IPS DF 4.7 (cell line): ENCODE measurements around the gene CDCA8.
"Not testable (repeated sequence)": the region's sequence is repeated elsewhere in the genome, so short reads cannot be mapped to it uniquely, and the experiment has no call there.

ENCODE experiments used
- DNase-seq: peaks from one replicate; pipeline ENCODE4 v3.0.0-alpha.2; 2013; ENCODE audit warnings: low spot score; ENCODE audit errors: extremely low read depth

CDCA8 gene

GRCh38 chr1:37672136-37672870 lies 20.0 kb upstream of the CDCA8 start:
- DNase-seq = no peak

- no peak for DNase-seq
These were observed 18.4 kb upstream of the CDCA8 start for GRCh38 chr1:37673920-37674319.

DNA sequence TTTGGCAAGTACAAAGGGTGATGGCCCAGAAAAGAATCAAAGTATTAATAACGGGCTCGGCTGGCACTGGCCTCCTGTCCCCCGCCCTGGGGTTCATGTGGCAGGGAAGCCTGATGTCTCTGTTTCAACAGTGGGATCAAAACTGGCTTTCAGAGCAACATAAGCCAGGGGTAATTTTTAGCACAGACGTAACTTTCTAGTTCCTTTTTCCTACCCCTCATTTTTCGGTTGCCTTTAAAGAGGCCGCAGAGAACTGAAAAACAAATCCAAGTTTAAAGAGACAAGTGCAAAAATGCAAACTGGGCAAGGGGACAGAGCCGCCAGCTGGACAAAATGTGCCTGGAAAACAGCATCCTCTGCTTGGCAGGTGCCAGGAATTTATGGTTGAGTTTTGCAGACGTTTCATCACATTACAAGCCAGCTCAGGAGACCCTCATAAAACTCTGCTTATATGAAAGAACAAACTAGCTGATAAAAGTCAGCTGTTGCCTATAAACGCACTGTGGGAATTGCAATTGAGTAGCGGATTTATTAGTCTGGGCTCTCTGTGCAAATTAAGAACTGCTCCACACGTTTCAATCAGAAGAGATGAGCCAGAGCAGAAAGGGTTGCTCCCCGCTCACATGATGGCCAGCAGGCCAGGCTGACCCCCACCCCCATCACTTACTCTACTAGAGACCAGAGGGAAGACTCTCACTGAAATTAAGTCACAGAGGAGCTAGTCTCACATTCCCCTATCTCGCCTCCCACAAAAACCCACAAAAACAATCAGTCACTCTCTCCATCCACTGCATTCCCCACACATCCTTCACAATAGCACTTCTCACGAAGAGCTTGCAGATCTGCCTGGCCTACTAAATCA lies 15.8 kb upstream of the CDCA8 start:
- DNase-seq = no peak

DNA sequence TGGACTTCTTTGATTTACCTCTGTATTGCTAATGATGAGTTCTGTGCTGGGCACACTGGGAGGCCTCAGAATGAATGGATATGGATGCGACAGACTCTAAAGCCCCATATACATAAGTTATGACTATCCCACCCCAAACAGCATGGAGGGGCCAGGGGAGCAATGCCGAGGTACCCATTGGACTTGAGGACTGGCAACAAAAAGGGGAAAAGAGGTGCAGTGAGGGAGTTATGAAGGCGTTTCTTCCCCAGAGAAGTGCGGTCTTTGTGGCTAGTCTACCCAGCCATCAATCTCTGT lies 15.2 kb upstream of the CDCA8 start:
- no peak for DNase-seq

DNA sequence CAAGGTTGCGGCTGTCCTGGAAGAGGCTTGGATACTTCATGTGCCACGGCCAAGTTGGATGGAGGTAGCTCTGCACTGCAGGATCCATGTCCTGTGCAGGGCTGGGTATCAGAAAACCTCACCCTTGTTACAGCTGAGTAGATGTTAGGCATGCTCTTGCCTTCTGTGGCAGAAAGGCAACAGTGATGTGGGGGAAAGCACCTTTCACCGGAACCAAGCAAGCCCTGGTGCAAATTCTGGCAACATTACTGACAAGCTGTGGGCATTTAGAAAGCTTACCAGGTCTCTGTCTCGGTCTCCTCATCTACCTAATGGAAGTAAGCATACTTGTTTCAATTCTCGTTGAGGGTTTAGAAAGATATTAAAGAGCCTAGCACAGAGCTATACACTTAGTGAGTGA lies 14.5 kb upstream of the CDCA8 start:
- DNase-seq = no peak

DNA sequence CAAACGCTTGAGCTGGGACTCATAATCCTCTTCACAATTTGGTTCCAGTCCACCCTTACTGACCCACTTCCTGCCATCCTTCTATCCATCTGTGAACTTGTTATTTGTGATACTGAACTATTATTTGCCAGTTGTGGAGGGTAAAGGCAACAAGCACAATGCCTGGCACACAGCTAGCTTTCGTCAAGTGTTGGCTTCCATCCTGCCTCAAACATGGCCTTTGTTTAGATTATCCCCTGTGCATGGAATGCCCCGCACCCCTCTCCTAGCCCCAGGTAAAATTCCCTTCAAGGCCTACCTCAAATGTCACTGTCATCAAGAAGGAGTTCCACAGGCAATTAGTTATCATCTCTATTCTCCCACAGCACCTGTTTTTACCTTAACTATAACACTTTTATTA lies 11.4 kb upstream of the CDCA8 start:
- DNase-seq = no peak

GRCh38 chr1:37682334-37682987 lies 9.9 kb upstream of the CDCA8 start:
- no peak for DNase-seq

DNA sequence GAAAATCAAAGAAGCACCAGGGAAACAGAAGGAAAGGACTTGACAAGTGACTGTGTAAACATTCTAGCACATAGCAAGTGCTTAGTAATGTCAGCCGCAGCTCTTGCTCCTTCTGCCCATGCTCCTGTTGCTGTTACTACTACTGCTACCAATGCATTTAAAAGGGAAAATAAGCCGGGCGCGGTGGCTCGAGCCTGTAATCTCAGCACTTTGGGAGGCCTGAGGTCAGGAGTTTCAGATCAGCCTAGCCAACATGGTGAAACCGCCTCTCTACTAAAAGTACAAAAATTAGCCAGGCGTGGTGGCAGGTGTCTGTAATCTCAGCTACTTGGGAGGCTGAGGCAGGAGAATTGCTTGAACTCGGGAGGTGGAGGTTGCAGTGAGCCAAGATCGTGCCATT lies 8.1 kb upstream of the CDCA8 start:
- not testable (repeated sequence) for DNase-seq

DNA sequence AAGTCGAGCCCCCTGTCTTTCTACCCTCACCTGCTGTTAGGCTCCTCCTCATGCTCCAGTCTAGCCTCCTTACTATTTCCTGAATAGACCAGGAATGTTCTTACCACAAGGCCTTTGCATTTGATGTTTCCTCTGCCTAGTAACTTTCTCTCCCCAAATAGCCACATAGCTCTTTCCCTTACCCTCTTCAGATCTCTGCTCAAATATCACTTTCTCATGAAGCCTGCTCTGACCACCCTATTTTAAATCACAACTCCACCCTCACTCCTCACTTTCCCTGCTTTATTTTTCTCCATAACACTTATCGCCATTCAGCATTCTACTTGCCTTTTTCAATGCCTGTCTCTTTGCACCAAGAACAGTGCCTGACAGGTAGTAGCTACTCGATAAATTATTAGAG lies 6.6 kb upstream of the CDCA8 start:
- no peak for DNase-seq

GRCh38 chr1:37687764-37688163 lies 4.6 kb upstream of the CDCA8 start:
- not testable (repeated sequence) for DNase-seq

GRCh38 chr1:37688926-37689325 lies 3.4 kb upstream of the CDCA8 start:
- DNase-seq = no peak

DNA sequence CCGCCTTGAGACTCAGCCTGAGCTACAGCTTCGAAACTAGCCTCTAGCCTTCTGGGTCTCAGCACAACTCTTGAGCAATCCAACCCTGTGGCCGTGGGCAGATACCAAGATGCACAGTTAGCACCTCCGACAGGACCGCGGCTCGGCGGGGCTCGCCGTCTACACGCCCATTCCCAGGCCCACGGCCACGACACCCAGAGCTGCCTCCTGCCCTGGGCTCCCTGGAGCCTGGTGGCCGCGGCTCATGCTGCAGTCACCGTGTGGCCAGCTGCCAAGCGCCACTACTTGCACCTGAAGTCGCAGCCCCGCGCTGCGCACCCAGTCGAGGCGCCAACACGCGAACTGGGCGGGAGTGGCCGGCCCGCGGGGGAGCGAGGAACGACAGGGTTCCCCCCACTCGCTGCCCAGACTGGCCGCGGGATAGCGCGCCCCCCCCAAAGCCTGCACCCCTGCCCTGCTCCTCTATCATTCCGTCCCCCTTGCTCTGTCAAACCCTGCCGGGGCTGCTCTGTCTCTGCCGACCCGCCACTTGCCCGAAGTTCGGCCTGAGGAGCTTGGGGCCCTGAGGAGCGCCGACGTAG lies 729 bp upstream of the CDCA8 start:
- no peak for DNase-seq

GRCh38 chr1:37692834-37693175 lies 489 bp downstream of the CDCA8 start:
- DNase-seq = no peak

GRCh38 chr1:37697090-37697489 lies 4.8 kb downstream of the CDCA8 start:
- no peak for DNase-seq

GRCh38 chr1:37697737-37698136 lies 5.4 kb downstream of the CDCA8 start:
- no peak for DNase-seq

- no peak for DNase-seq
These were observed 6.8 kb downstream of the CDCA8 start for GRCh38 chr1:37699147-37699546.

GRCh38 chr1:37701051-37701450 lies 8.7 kb downstream of the CDCA8 start:
- no peak for DNase-seq

- no peak for DNase-seq
These were observed 10.7 kb downstream of the CDCA8 start for GRCh38 chr1:37703061-37703460.

DNA sequence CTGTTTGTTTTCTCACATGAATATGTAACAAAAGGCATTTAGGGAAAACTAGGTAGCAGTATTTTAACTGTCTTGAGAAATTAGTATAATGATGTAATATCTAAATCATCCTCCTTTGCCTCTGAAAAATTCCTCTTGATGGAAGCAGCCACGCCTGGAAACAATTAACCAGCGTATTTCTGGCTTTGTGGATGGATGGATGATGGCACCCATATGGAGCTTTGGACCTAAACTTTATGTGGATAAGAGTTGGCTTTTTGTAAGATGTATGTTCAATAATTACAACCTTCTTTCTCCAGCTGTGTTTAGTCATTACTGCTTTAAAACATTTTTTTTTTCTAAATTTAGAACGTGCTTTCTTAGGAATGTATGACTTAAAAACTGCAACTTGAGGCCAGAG lies 12.7 kb downstream of the CDCA8 start:
- no peak for DNase-seq

GRCh38 chr1:37705399-37705798 lies 13.1 kb downstream of the CDCA8 start:
- no peak for DNase-seq

DNA sequence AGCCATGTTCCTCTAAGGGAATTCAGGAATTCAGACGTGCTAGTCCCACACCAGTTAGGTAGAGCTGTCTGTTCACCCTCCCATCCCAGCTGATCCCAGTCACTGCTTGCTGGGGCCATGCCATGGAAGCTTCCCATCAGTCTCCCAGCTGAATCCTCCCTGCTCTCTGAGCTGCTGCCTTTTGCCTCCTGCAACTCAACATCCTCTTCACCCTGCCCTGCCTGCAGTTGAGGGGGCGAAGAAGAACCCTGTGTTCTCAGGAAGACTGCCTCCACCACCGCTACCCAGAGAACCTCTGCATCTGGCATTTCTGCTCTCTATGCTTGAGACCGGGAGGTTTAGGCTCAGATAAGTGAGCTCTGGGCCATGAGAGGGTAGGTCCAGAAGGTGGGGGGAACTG lies 16.2 kb downstream of the CDCA8 start:
- DNase-seq = no peak

- no peak for DNase-seq
These were observed 21.9 kb downstream of the CDCA8 start for GRCh38 chr1:37714226-37714625.
